GM12891 (cell line): ENCODE data around the gene SLCO4A1.

ENCODE experiments used
- PAX5 ChIP-seq: IDR thresholded peaks from 2 replicates; pipeline ENCODE4 v1.6.1; 2011; ENCODE audit warnings: low read length, moderate library complexity, mild to moderate bottlenecking; ENCODE audit not compliant: insufficient read depth, severe bottlenecking
- POLR2A ChIP-seq: IDR thresholded peaks from 2 replicates; pipeline ENCODE4 v1.6.1; 2011; ENCODE audit warnings: low read depth, low read length, control low read depth
- POLR2AphosphoS5 ChIP-seq: IDR thresholded peaks from 2 replicates; pipeline ENCODE4 v1.6.1; 2011; ENCODE audit warnings: low read depth, low read length, control low read depth
- SPI1 ChIP-seq: IDR thresholded peaks from 2 replicates; pipeline ENCODE4 v1.6.1; 2011; ENCODE audit warnings: low read depth, low read length, control low read depth
- TAF1 ChIP-seq: IDR thresholded peaks from 2 replicates; pipeline ENCODE4 v1.6.1; 2011; ENCODE audit warnings: low read depth, low read length, control low read depth

- TF ChIP-seq POLR2A (no peak), POLR2AphosphoS5 (no peak), SPI1 (no peak), TAF1 (no peak), PAX5 (no peak)
These were observed 64.0 kb downstream of the SLCO4A1 start for GRCh38 chr20:62706344-62706743.
